Ovary (tissue), 9 donors: ENCODE measurements around the gene PFKFB2. TPM values are rescaled to one million over a fixed set of nuclear protein-coding genes. Genes with fewer than 3 reads are reported as not detected.

Experiments
- DNase-seq, 5 donors: peaks; one replicate each; pipeline ENCODE4 v3.0.0-alpha.2; 2019 to 2020
- H3K27ac ChIP-seq, 2 donors: fragments of 200-600 bp; one replicate each; pipeline versions ENCODE4 v1.5.1 to v1.8.0; 2019 to 2022
- H3K27me3 ChIP-seq: fragments of 200-600 bp; one replicate; pipeline ENCODE4 v1.8.0; 2022
- H3K36me3 ChIP-seq: fragments of 200-600 bp; sonication (generic); one replicate; pipeline ENCODE4 v1.5.1; 2019
- H3K4me1 ChIP-seq: one replicate; pipeline ENCODE4 v1.8.1; 2013; ENCODE audit warnings: mild to moderate bottlenecking, moderate library complexity; ENCODE audit not compliant: insufficient read depth
- H3K4me3 ChIP-seq: fragments of 200-600 bp; sonication (generic); one replicate; pipeline ENCODE4 v1.5.1; 2017
- H3K9me3 ChIP-seq, 2 donors: fragments of 200-600 bp in 1 of 2; sonication (generic) in 1 of 2; one replicate each; pipeline versions ENCODE4 v1.5.1 to v1.8.1; 2013 to 2019; ENCODE audit warnings: mild to moderate bottlenecking in 1 of 2, moderate library complexity in 1 of 2
- CTCF ChIP-seq, 3 donors: fragments of 450-650 bp in 2 of 3; fragments of 200-600 bp in 1 of 3; IDR thresholded peaks; one replicate each; pipeline versions ENCODE4 v1.5.1 to v1.8.0; 2016 to 2022; ENCODE audit warnings: antibody characterized with exemption in 3 of 3, mild to moderate bottlenecking in 1 of 3
- EP300 ChIP-seq: sonication (generic); formaldehyde crosslinking; IDR thresholded peaks from one replicate; pipeline ENCODE4 v1.6.1; 2017; ENCODE audit warnings: antibody characterized with exemption
- POLR2A ChIP-seq: fragments of 450-650 bp; IDR thresholded peaks from one replicate; pipeline ENCODE4 v1.6.1; 2017; ENCODE audit warnings: antibody characterized with exemption, mild to moderate bottlenecking, moderate library complexity
- WGBS, 3 donors: extraction: QIAGEN DNeasy Blood & Tissue Kit in 1 of 3; methylation state at CpG; one replicate each; pipeline versions ENCODE4 v1.1.5 to v1.1.7; 2013 to 2017; 5-methylcytosine and 5-hydroxymethylcytosine counted together
- intact Hi-C, 4 donors: fragments of 100-400 bp; cut with DNase I; formaldehyde crosslinking; loops; one replicate each; pipeline versions ENCODE4 v1.11.0 to v1.15.1; 2022 to 2023
- polyA plus RNA-seq, 2 donors: library from polyadenylated mRNA; stranded (reverse); fragments of 200-250 nt in 1 of 2; fragments of 350-450 nt in 1 of 2; fragmentation: Illumina TruSeq in 1 of 2; extraction: RNeasy Lipid Tissue Mini Kit (QIAGEN cat#74804) in 1 of 2; gene quantifications; one replicate each; pipeline ENCODE4 v1.2.3, GENCODE V29; 2013 to 2014
- total RNA-seq, 7 donors: library from RNA; depleted of rRNA in 2 of 7; stranded (reverse); fragments of >200 nt in 2 of 7; fragmentation: NEBNext Ultra II Directional in 3 of 7; extraction: Animal tissue kit (Norgen Biotek cat#: 25700) in 3 of 7; gene quantifications; one replicate each; pipeline versions ENCODE4 v1.1.0 to v1.2.4, GENCODE V29; 2016 to 2023
- donor health status: DM: no; HTN: no; CAD: no; lungs with moderate emphysema.
- donor health status: DM: no; HTN: no; CAD: no.
- donor health status: Bipolar disorder and iron deficiency.
- donor health status: DM: yes; HTN: yes; CAD: no.
- donor health status: DM: no; HTN: no; CAD: no.
- donor health status: DM: yes; HTN: yes; CAD: no.

The PFKFB2 gene
- total and polyA plus RNA-seq, 9 donors, result 3.0 to 11.4 (median 7.7) TPM

- Histone ChIP-seq H3K27ac (no peak overlapping the region), H3K36me3 (no peaks in the 10 kb centered on the region), H3K27me3 (no peaks in the 10 kb centered on the region), H3K9me3 (no peaks in the 10 kb centered on the region), H3K4me1 (peaks cover 1% of the 10 kb centered on the region), H3K4me3 (no peak overlapping the region)
- intact Hi-C loops, result no loop called here
- DNase-seq, result no peak
- TF ChIP-seq EP300 (no peak), CTCF (IDR thresholded peaks at IDR 0.05) (no peak), POLR2A (no peak)
- WGBS, 3 donors, result 97 to 100% (median 98%) methylated on average over 1 of the region's 1 CpG
These were observed 49.6 kb downstream of the PFKFB2 start for GRCh38 chr1:207102659-207103058.

- H3K27ac ChIP-seq, result no peak within 1 kb of the TSS
- no peaks in the 10 kb centered on the region for H3K27me3 ChIP-seq
- TF ChIP-seq POLR2A (no peak), EP300 (no peak)
- intact Hi-C loops, result no loop called here
- H3K4me1 ChIP-seq, result peaks cover 5% of the 10 kb centered on the region
- H3K36me3 ChIP-seq, result no peaks in the 10 kb centered on the region
- H3K9me3 ChIP-seq, result no peaks in the 10 kb centered on the region
- H3K4me3 ChIP-seq, result no peak within 1 kb of the TSS
- DNase-seq, result no peak
- 53 to 90% (median 68%) methylated on average over 7 of the region's 7 CpGs for WGBS, 3 donors
These were observed 50.9 kb downstream of the PFKFB2 start, which contains the start of gene C4BPA for GRCh38 chr1:207103892-207104373. Gene C4BPA, plus strand, starts transcription at chr1:207104233. Its CDS starts 8,793 bp downstream, at chr1:207113026.

GRCh38 chr1:207109004-207109403 lies 55.9 kb downstream of the PFKFB2 start:
- DNase-seq, result no peak
- 71 to 81% (median 81%) methylated on average over 3 of the region's 3 CpGs for WGBS, 3 donors
- H3K4me1 ChIP-seq, result peaks cover 11% of the 10 kb centered on the region
- intact Hi-C loops, result no loop called here
- H3K9me3 ChIP-seq, result no peaks in the 10 kb centered on the region
- H3K27me3 ChIP-seq, result no peaks in the 10 kb centered on the region
- no peak overlapping the region for H3K4me3 ChIP-seq
- TF ChIP-seq CTCF (IDR thresholded peaks at IDR 0.05), result no peak
- no peak for TF ChIP-seq EP300
- TF ChIP-seq POLR2A, result no peak
- no peaks in the 10 kb centered on the region for H3K36me3 ChIP-seq
- H3K27ac ChIP-seq, result peak overlapping the region in 1 of 2 donors; percentile 19

- H3K27ac ChIP-seq, result peak overlapping the region in 1 of 2 donors; percentile 17
- 4 to 14% (median 7%) methylated on average over 2 of the region's 2 CpGs for WGBS, 3 donors
- no peak for TF ChIP-seq POLR2A
- TF ChIP-seq CTCF (IDR thresholded peaks at IDR 0.05), result no peak
- no peak for TF ChIP-seq EP300
- intact Hi-C loops, result no loop called here
- no peak overlapping the region for H3K4me3 ChIP-seq
- DNase-seq, result peak; percentile 26 to 59 (median 56)
- H3K4me1 ChIP-seq, result peaks cover 9% of the 10 kb centered on the region
- H3K9me3 ChIP-seq, result no peaks in the 10 kb centered on the region
- no peaks in the 10 kb centered on the region for H3K27me3 ChIP-seq
- H3K36me3 ChIP-seq, result no peaks in the 10 kb centered on the region
These were observed 59.7 kb downstream of the PFKFB2 start for GRCh38 chr1:207112616-207113296.

GRCh38 chr1:207115269-207115668 lies 62.2 kb downstream of the PFKFB2 start:
- intact Hi-C loops, result no loop called here
- Histone ChIP-seq H3K4me1 (peaks cover 2% of the 10 kb centered on the region), H3K4me3 (no peak overlapping the region), H3K36me3 (no peaks in the 10 kb centered on the region), H3K27me3 (no peaks in the 10 kb centered on the region), H3K27ac (no peak overlapping the region), H3K9me3 (no peaks in the 10 kb centered on the region)
- WGBS, 3 donors, result 69 to 75% (median 73%) methylated on average over 5 of the region's 5 CpGs
- DNase-seq, result no peak
- TF ChIP-seq CTCF (IDR thresholded peaks at IDR 0.05) (no peak), EP300 (no peak), POLR2A (no peak)
